ACC112 (cell line): Measurements from ENCODE around the gene CD160.
A peak's percentile ranks its signal among the peaks of the same experiment; 100 is the strongest.

Source experiments
- H2AFZ ChIP-seq: fragments of 200-600 bp; sonication (generic); one replicate; pipeline ENCODE4 v1.6.0; 2017; ENCODE audit warnings: antibody characterized with exemption, low read length; ENCODE audit not compliant: unreplicated experiment
- H3K27ac ChIP-seq: fragments of 200-600 bp; sonication (generic); 2 replicates; pipeline ENCODE4 v1.5.1; 2014; ENCODE audit warnings: low read depth, mild to moderate bottlenecking, antibody characterized with exemption, low read length, moderate library complexity
- H3K27me3 ChIP-seq: fragments of 200-600 bp; sonication (generic); 2 replicates; pipeline ENCODE4 v1.6.1; 2014; ENCODE audit warnings: mild to moderate bottlenecking, antibody characterized with exemption, low read length, moderate library complexity, mixed read lengths; ENCODE audit not compliant: insufficient read depth
- H3K36me3 ChIP-seq: fragments of 200-600 bp; sonication (generic); 2 replicates; pipeline ENCODE4 v1.6.1; 2016; ENCODE audit warnings: mild to moderate bottlenecking, antibody characterized with exemption, low read length, moderate library complexity, mixed read lengths; ENCODE audit not compliant: insufficient read depth
- H3K4me1 ChIP-seq: fragments of 200-600 bp; sonication (generic); one replicate; pipeline ENCODE4 v1.6.1; 2016; ENCODE audit warnings: low read length, mixed read lengths; ENCODE audit not compliant: insufficient read depth, unreplicated experiment, control insufficient read depth
- H3K4me3 ChIP-seq: fragments of 200-600 bp; sonication (generic); 2 replicates; pipeline ENCODE4 v1.5.1; 2014; ENCODE audit warnings: mild to moderate bottlenecking, low read depth, low read length
- H3K79me2 ChIP-seq: fragments of 200-600 bp; sonication (generic); one replicate; pipeline ENCODE4 v1.6.0; 2016; ENCODE audit warnings: low read length; ENCODE audit not compliant: control insufficient read depth, unreplicated experiment, insufficient read depth

Gene CD160

GRCh38 chr1:145773423-145773822, 54.1 kb downstream of the CD160 start:
- no peak overlapping the region for H2AFZ ChIP-seq
- no peaks in the 10 kb centered on the region for H3K27me3 ChIP-seq
- H3K36me3 ChIP-seq: peaks cover 7% of the 10 kb centered on the region
- H3K4me3 ChIP-seq: no peak overlapping the region
- no peaks in the 10 kb centered on the region for H3K4me1 ChIP-seq
- no peak overlapping the region for H3K27ac ChIP-seq
- H3K79me2 ChIP-seq: no peaks in the 10 kb centered on the region

GRCh38 chr1:145777357-145778145, 58.3 kb downstream of the CD160 start:
- no peaks in the 10 kb centered on the region for H3K27me3 ChIP-seq
- H3K4me3 ChIP-seq: no peak overlapping the region
- no peak overlapping the region for H3K27ac ChIP-seq
- H3K79me2 ChIP-seq: peaks cover 4% of the 10 kb centered on the region
- peaks cover 5% of the 10 kb centered on the region for H3K36me3 ChIP-seq
- H3K4me1 ChIP-seq: peaks cover 10% of the 10 kb centered on the region
- H2AFZ ChIP-seq: no peak overlapping the region

- Histone ChIP-seq H2AFZ (no peak overlapping the region), H3K36me3 (no peaks in the 10 kb centered on the region), H3K27ac (no peak overlapping the region), H3K27me3 (no peaks in the 10 kb centered on the region), H3K79me2 (peaks cover 4% of the 10 kb centered on the region), H3K4me1 (peaks cover 16% of the 10 kb centered on the region), H3K4me3 (no peak overlapping the region)
Measured at GRCh38 chr1:145778146-145778540, 58.8 kb downstream of the CD160 start.

GRCh38 chr1:145782272-145783099, 63.2 kb downstream of the CD160 start:
- Histone ChIP-seq H3K27ac (peak overlapping the region; percentile 90), H3K79me2 (peaks cover 14% of the 10 kb centered on the region), H3K36me3 (no peaks in the 10 kb centered on the region; the same call in 1 of the 2 replicates), H2AFZ (no peak overlapping the region), H3K4me3 (peak overlapping the region; percentile 22; the same call in 1 of the 2 replicates), H3K27me3 (no peaks in the 10 kb centered on the region), H3K4me1 (peaks cover 51% of the 10 kb centered on the region)

GRCh38 chr1:145784409-145784808, 65.1 kb downstream of the CD160 start:
- no peak overlapping the region for H3K27ac ChIP-seq

GRCh38 chr1:145785547-145785946, 66.2 kb downstream of the CD160 start:
- Histone ChIP-seq H3K4me1 (peaks cover 51% of the 10 kb centered on the region), H3K4me3 (peak overlapping the region; percentile 13; the same call in 1 of the 2 replicates), H3K36me3 (no peaks in the 10 kb centered on the region; the same call in 1 of the 2 replicates), H3K79me2 (peaks cover 14% of the 10 kb centered on the region), H2AFZ (no peak overlapping the region), H3K27me3 (no peaks in the 10 kb centered on the region), H3K27ac (peak overlapping the region; percentile 38)

More at GRCh38 chr1:145784409-145784808, 65.1 kb downstream of the CD160 start:
- Histone ChIP-seq H2AFZ (no peak overlapping the region), H3K79me2 (peaks cover 14% of the 10 kb centered on the region), H3K4me1 (peaks cover 51% of the 10 kb centered on the region), H3K36me3 (no peaks in the 10 kb centered on the region; the same call in 1 of the 2 replicates), H3K27me3 (no peaks in the 10 kb centered on the region), H3K4me3 (no peak overlapping the region)

- peaks cover 11% of the 10 kb centered on the region for H3K79me2 ChIP-seq
- peak overlapping the region; percentile 13; the same call in 1 of the 2 replicates for H3K4me3 ChIP-seq
- no peak overlapping the region for H2AFZ ChIP-seq
- H3K4me1 ChIP-seq: peaks cover 51% of the 10 kb centered on the region
- H3K27me3 ChIP-seq: no peaks in the 10 kb centered on the region
- H3K27ac ChIP-seq: peak overlapping the region; percentile 38; the same call in 1 of the 2 replicates
- H3K36me3 ChIP-seq: no peaks in the 10 kb centered on the region; the same call in 1 of the 2 replicates
Measured at GRCh38 chr1:145786271-145786670, 67.0 kb downstream of the CD160 start.

GRCh38 chr1:145788580-145788979, 69.3 kb downstream of the CD160 start:
- H3K4me3 ChIP-seq: no peak overlapping the region
- H3K36me3 ChIP-seq: no peaks in the 10 kb centered on the region; the same call in 1 of the 2 replicates
- no peak overlapping the region for H2AFZ ChIP-seq
- peaks cover 31% of the 10 kb centered on the region for H3K4me1 ChIP-seq
- no peaks in the 10 kb centered on the region for H3K27me3 ChIP-seq
- no peak overlapping the region for H3K27ac ChIP-seq
- H3K79me2 ChIP-seq: peaks cover 22% of the 10 kb centered on the region
